Effector memory CD8-positive, alpha-beta T cell (primary cell): Measurements from ENCODE around the gene SMC6.
A peak's percentile ranks its signal among the peaks of the same experiment; 100 is the strongest.

Source experiments
- ATAC-seq: fragments of 150-1000 bp; cut with Tn5 transposase; replicated peaks from 2 replicates; pipeline ENCODE4 v1.10.0; 2021; ENCODE audit warnings: mild to moderate bottlenecking, moderate library complexity
- DNase-seq, 3 experiments: peaks; one replicate each; pipeline ENCODE4 v3.0.0; 2021
- H3K27ac Mint-ChIP-seq, 2 donors: one replicate each; pipeline ENCODE4 v1.8.0; 2022; ENCODE audit warnings: mild to moderate bottlenecking in 2 of 2, mixed read lengths in 2 of 2, moderate library complexity in 2 of 2
- H3K27me3 Mint-ChIP-seq, 2 donors: one replicate each; pipeline ENCODE4 v1.8.0; 2022; ENCODE audit warnings: mixed read lengths in 2 of 2
- H3K36me3 Mint-ChIP-seq: one replicate; pipeline ENCODE4 v1.8.0; 2022; ENCODE audit warnings: mild to moderate bottlenecking, moderate library complexity, mixed read lengths; ENCODE audit not compliant: insufficient read depth
- H3K4me1 Mint-ChIP-seq, 2 donors: one replicate each; pipeline ENCODE4 v1.8.0; 2022; ENCODE audit warnings: low read depth in 2 of 2, mixed read lengths in 2 of 2
- H3K4me3 Mint-ChIP-seq, 2 donors: one replicate each; pipeline ENCODE4 v1.8.0; 2022; ENCODE audit warnings: mild to moderate bottlenecking in 2 of 2, mixed read lengths in 2 of 2, moderate library complexity in 2 of 2
- H3K9me3 Mint-ChIP-seq, 2 donors: one replicate each; pipeline ENCODE4 v1.8.0; 2022; ENCODE audit warnings: mixed read lengths in 2 of 2

The SMC6 gene

GRCh38 chr2:17719562-17720371, 33.8 kb downstream of the SMC6 start:
- H3K36me3 Mint-ChIP-seq, result peaks cover 19% of the 10 kb centered on the region

GRCh38 chr2:17718689-17719088, 34.9 kb downstream of the SMC6 start:
- ATAC-seq (no peak), DNase-seq (no peak)
- Mint-ChIP-seq H3K27me3 (no peaks in the 10 kb centered on the region), H3K4me3 (no peak overlapping the region), H3K9me3 (no peaks in the 10 kb centered on the region), H3K27ac (no peak overlapping the region), H3K4me1 (no peaks in the 10 kb centered on the region), H3K36me3 (peaks cover 24% of the 10 kb centered on the region)

More at GRCh38 chr2:17719562-17720371, 33.8 kb downstream of the SMC6 start:
- Mint-ChIP-seq H3K9me3 (no peaks in the 10 kb centered on the region), H3K27ac (peak overlapping the region in 1 of 2 donors; percentile 38), H3K27me3 (no peaks in the 10 kb centered on the region), H3K4me3 (no peak overlapping the region), H3K4me1 (no peaks in the 10 kb centered on the region)
- ATAC-seq (no peak), DNase-seq (no peak)

GRCh38 chr2:17717666-17718065, 35.9 kb downstream of the SMC6 start:
- DNase-seq (no peak), ATAC-seq (no peak)
- Mint-ChIP-seq H3K9me3 (no peaks in the 10 kb centered on the region), H3K36me3 (peaks cover 30% of the 10 kb centered on the region), H3K27me3 (no peaks in the 10 kb centered on the region), H3K4me3 (no peak overlapping the region), H3K27ac (no peak overlapping the region), H3K4me1 (no peaks in the 10 kb centered on the region)

GRCh38 chr2:17713291-17713690, 40.3 kb downstream of the SMC6 start:
- H3K27me3 Mint-ChIP-seq, result no peaks in the 10 kb centered on the region
- H3K4me3 Mint-ChIP-seq, result no peak overlapping the region
- DNase-seq (no peak), ATAC-seq (no peak)
- H3K27ac Mint-ChIP-seq, result no peak overlapping the region
- H3K36me3 Mint-ChIP-seq, result peaks cover 29% of the 10 kb centered on the region
- H3K4me1 Mint-ChIP-seq, result no peaks in the 10 kb centered on the region
- no peaks in the 10 kb centered on the region for H3K9me3 Mint-ChIP-seq

GRCh38 chr2:17710547-17711248, 42.9 kb downstream of the SMC6 start:
- ATAC-seq, result no peak
- H3K4me1 Mint-ChIP-seq, result no peaks in the 10 kb centered on the region

GRCh38 chr2:17709897-17710296, 43.7 kb downstream of the SMC6 start:
- Mint-ChIP-seq H3K9me3 (no peaks in the 10 kb centered on the region), H3K27ac (no peak overlapping the region), H3K4me1 (no peaks in the 10 kb centered on the region), H3K4me3 (no peak overlapping the region), H3K27me3 (no peaks in the 10 kb centered on the region), H3K36me3 (peaks cover 18% of the 10 kb centered on the region)
- no peak for ATAC-seq
- DNase-seq, result no peak

More at GRCh38 chr2:17710547-17711248, 42.9 kb downstream of the SMC6 start:
- DNase-seq, result no peak
- H3K9me3 Mint-ChIP-seq, result no peaks in the 10 kb centered on the region
- H3K27ac Mint-ChIP-seq, result no peak overlapping the region
- H3K4me3 Mint-ChIP-seq, result no peak overlapping the region
- peaks cover 15% of the 10 kb centered on the region for H3K36me3 Mint-ChIP-seq
- no peaks in the 10 kb centered on the region for H3K27me3 Mint-ChIP-seq

GRCh38 chr2:17708501-17708900, 45.1 kb downstream of the SMC6 start:
- no peak overlapping the region for H3K4me3 Mint-ChIP-seq
- no peaks in the 10 kb centered on the region for H3K9me3 Mint-ChIP-seq
- peaks cover 11% of the 10 kb centered on the region for H3K36me3 Mint-ChIP-seq

GRCh38 chr2:17706845-17707244, 46.8 kb downstream of the SMC6 start:
- H3K27me3 Mint-ChIP-seq, result no peaks in the 10 kb centered on the region
- no peak for DNase-seq
- no peak overlapping the region for H3K4me3 Mint-ChIP-seq
- no peak for ATAC-seq
- H3K36me3 Mint-ChIP-seq, result peaks cover 10% of the 10 kb centered on the region
- H3K4me1 Mint-ChIP-seq, result no peaks in the 10 kb centered on the region
- H3K9me3 Mint-ChIP-seq, result no peaks in the 10 kb centered on the region
- no peak overlapping the region for H3K27ac Mint-ChIP-seq

More at GRCh38 chr2:17708501-17708900, 45.1 kb downstream of the SMC6 start:
- no peaks in the 10 kb centered on the region for H3K27me3 Mint-ChIP-seq
- ATAC-seq (no peak), DNase-seq (no peak)
- no peak overlapping the region for H3K27ac Mint-ChIP-seq
- H3K4me1 Mint-ChIP-seq, result no peaks in the 10 kb centered on the region

- Mint-ChIP-seq H3K4me3 (no peak overlapping the region), H3K27me3 (no peaks in the 10 kb centered on the region), H3K36me3 (peaks cover 45% of the 10 kb centered on the region), H3K27ac (no peak overlapping the region), H3K4me1 (no peaks in the 10 kb centered on the region), H3K9me3 (no peaks in the 10 kb centered on the region)
- ATAC-seq (no peak), DNase-seq (no peak)
Observed at GRCh38 chr2:17690776-17691175, 62.8 kb downstream of the SMC6 start.

- Mint-ChIP-seq H3K27ac (no peak overlapping the region), H3K9me3 (no peaks in the 10 kb centered on the region), H3K4me1 (no peaks in the 10 kb centered on the region), H3K27me3 (no peaks in the 10 kb centered on the region), H3K4me3 (no peak overlapping the region), H3K36me3 (peaks cover 45% of the 10 kb centered on the region)
- ATAC-seq (no peak), DNase-seq (no peak)
Observed at GRCh38 chr2:17689010-17689409, 64.6 kb downstream of the SMC6 start.

GRCh38 chr2:17688600-17688999, 65.0 kb downstream of the SMC6 start:
- Mint-ChIP-seq H3K9me3 (no peaks in the 10 kb centered on the region), H3K4me3 (no peak overlapping the region), H3K4me1 (no peaks in the 10 kb centered on the region), H3K27me3 (no peaks in the 10 kb centered on the region), H3K36me3 (peaks cover 45% of the 10 kb centered on the region), H3K27ac (no peak overlapping the region)
- DNase-seq, result no peak
- ATAC-seq, result no peak

GRCh38 chr2:17683981-17684380, 69.6 kb downstream of the SMC6 start:
- no peak overlapping the region for H3K27ac Mint-ChIP-seq
- peaks cover 38% of the 10 kb centered on the region for H3K36me3 Mint-ChIP-seq

GRCh38 chr2:17682098-17682857, 71.3 kb downstream of the SMC6 start:
- Mint-ChIP-seq H3K4me1 (no peaks in the 10 kb centered on the region), H3K36me3 (peaks cover 34% of the 10 kb centered on the region), H3K9me3 (no peaks in the 10 kb centered on the region), H3K27ac (no peak overlapping the region), H3K4me3 (no peak overlapping the region), H3K27me3 (no peaks in the 10 kb centered on the region)
- ATAC-seq (no peak), DNase-seq (no peak)

More at GRCh38 chr2:17683981-17684380, 69.6 kb downstream of the SMC6 start:
- ATAC-seq (no peak), DNase-seq (no peak)
- Mint-ChIP-seq H3K4me3 (no peak overlapping the region), H3K9me3 (no peaks in the 10 kb centered on the region), H3K4me1 (no peaks in the 10 kb centered on the region), H3K27me3 (no peaks in the 10 kb centered on the region)
